OCI-LY7 (cell line): ENCODE measurements around the gene ZNF566. TPM values are rescaled to one million over a fixed set of nuclear protein-coding genes. Genes with fewer than 3 reads are reported as not detected.

Experiments used
- total RNA-seq, 2 experiments: library from RNA; depleted of rRNA in 1 of 2; stranded (reverse); fragments of >200 nt in 1 of 2; shearing (Covaris generic) in 1 of 2; gene quantifications; 2 replicates each; pipeline ENCODE4 v1.2.3, GENCODE V29; 2014 to 2022

ZNF566 gene
- total RNA-seq, 2 experiments from 2014 or later = 16.1 to 17.3 TPM

Other genes with a start within 250 kb of the ZNF566 start
- 4.5 and 5.2 TPM in 2 replicates for gene ZFP14, start 110.4 kb downstream of the ZNF566 start, total RNA-seq (2014; rRNA removed; shearing (Covaris generic))
- gene ZFP14, start 110.4 kb downstream of the ZNF566 start, total RNA-seq (2022) = 6.2 and 7.9 TPM in 2 replicates
- gene ZFP82, start 70.9 kb downstream of the ZNF566 start, total RNA-seq (2014; rRNA removed; shearing (Covaris generic)) = 13.5 and 14.5 TPM in 2 replicates
- 15.6 and 17.7 TPM in 2 replicates for gene ZFP82, start 70.9 kb downstream of the ZNF566 start, total RNA-seq (2022)
- gene ZNF260, start 38.7 kb upstream of the ZNF566 start, total RNA-seq (2014; rRNA removed; shearing (Covaris generic)) = 9.9 and 11.1 TPM in 2 replicates
- gene ZNF260, start 38.7 kb upstream of the ZNF566 start, total RNA-seq (2022) = 14.5 and 17.5 TPM in 2 replicates
- gene ZNF529, start 83.7 kb upstream of the ZNF566 start, total RNA-seq (2014; rRNA removed; shearing (Covaris generic)) = 9.0 and 11.6 TPM in 2 replicates
- gene ZNF529, start 83.7 kb upstream of the ZNF566 start, total RNA-seq (2022) = 13.4 and 18.6 TPM in 2 replicates
- gene ZNF382, start 115.8 kb upstream of the ZNF566 start, total RNA-seq (2014; rRNA removed; shearing (Covaris generic)) = 1.1 and 2.1 TPM in 2 replicates
- 2.1 and 3.2 TPM in 2 replicates for gene ZNF382, start 115.8 kb upstream of the ZNF566 start, total RNA-seq (2022)
- gene ZNF461, start 177.3 kb upstream of the ZNF566 start, total RNA-seq (2014; rRNA removed; shearing (Covaris generic)) = 4.8 and 9.7 TPM in 2 replicates
- 7.8 and 7.9 TPM in 2 replicates for gene ZNF461, start 177.3 kb upstream of the ZNF566 start, total RNA-seq (2022)
- gene ZNF567, start 198.1 kb upstream of the ZNF566 start, total RNA-seq (2014; rRNA removed; shearing (Covaris generic)) = 8.3 and 8.4 TPM in 2 replicates
- 8.6 and 12.9 TPM in 2 replicates for gene ZNF567, start 198.1 kb upstream of the ZNF566 start, total RNA-seq (2022)